Limb (tissue), 2 donors: ENCODE results near the gene EPHA4.
A peak's percentile ranks its signal among the peaks of the same experiment; 100 is the strongest.

Source experiments
- DNase-seq, 2 donors: peaks; one replicate each; pipeline ENCODE4 v3.0.0-alpha.2; 2016; ENCODE audit errors: extremely low spot score in 2 of 2

Gene EPHA4

GRCh38 chr2:221571551-221572218 lies 419 bp downstream of the EPHA4 start:
- DNase-seq, result peak; percentile 10 to 70

DNA sequence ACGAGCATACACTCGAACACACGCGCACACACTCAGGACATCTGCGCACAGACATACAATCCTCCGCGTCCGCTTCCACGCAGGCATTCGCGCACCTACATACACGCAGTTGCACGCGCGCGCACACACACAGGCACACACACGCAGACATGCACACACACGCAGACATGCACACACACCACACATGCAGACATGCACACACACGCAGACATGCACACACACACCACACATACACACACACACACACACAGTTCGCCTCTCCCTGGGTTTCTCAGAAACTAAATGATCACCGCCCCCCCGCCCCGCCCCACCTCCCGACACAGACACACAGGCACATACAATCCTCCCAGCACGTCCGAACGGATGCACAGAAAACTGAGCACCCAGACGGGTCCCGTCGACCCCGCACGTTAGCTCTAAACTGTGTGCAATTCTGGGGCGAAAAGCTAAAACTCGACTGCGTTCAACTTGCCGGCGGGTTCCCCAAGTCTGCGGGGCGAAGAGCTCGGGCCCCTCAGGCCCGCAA lies 1.0 kb downstream of the EPHA4 start:
- peak; percentile 28 to 74 for DNase-seq

DNA sequence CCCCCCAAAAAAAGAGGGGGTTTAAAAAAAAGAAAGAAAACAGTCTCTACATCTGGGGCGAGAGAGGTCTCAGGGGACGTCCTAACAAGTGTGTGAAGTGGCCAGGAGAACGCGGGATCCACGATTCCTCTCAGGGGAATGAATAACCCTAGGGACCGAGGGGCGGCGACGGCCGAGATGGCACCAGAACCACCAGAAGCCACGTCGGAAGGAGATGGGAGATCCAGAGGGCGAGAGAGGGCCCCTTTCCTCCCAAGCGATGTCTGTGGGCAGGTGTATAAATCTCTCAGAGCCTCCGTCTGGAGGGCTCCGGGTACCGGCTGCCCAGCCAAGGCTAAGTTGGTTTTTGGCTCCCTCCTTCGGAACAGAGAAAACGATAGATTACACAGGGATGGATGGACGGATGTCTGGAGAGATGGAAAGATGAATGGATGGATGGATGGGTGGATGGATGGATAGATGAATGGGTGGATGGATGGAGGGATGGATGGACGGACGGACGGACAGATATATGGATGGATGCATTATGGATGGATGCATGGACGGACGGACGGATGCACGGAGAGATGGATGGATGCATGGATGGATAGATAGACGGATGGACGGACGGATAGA lies 1.7 kb downstream of the EPHA4 start:
- peak; percentile 21 to 68 for DNase-seq

GRCh38 chr2:221569871-221570270 lies 2.2 kb downstream of the EPHA4 start:
- no peak for DNase-seq

- peak in 1 of 2 donors; percentile 47 for DNase-seq
These were observed 2.7 kb downstream of the EPHA4 start for GRCh38 chr2:221569425-221569845.

GRCh38 chr2:221568299-221568698 lies 3.8 kb downstream of the EPHA4 start:
- no peak for DNase-seq

- DNase-seq, result no peak
These were observed 4.3 kb downstream of the EPHA4 start for GRCh38 chr2:221567809-221568208.

- DNase-seq, result no peak
These were observed 4.8 kb downstream of the EPHA4 start for GRCh38 chr2:221567231-221567760.

GRCh38 chr2:221563270-221563985 lies 8.7 kb downstream of the EPHA4 start:
- DNase-seq, result peak in 1 of 2 donors; percentile 27

GRCh38 chr2:221562226-221562625 lies 9.9 kb downstream of the EPHA4 start:
- DNase-seq, result no peak

GRCh38 chr2:221561770-221562169 lies 10.3 kb downstream of the EPHA4 start:
- no peak for DNase-seq

DNA sequence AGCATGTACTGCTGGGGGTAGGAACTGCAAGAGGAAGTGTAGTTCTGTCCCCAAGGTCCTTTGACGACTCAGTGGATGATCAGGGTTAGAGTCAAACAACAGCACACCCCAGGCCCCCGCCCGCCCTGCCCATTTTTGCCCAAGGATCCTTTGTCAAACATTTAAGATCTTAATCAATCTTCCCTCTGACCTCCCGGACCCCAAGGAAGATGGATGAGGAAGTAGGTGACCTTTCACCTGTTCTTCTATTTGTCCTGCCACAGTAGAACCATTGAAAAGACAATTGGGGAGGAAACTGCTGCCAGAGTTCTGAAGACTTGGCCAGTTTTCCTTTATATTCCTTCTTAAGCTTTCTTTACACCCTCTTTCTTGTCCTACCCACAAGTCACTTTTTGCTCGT lies 12.1 kb downstream of the EPHA4 start:
- no peak for DNase-seq

DNA sequence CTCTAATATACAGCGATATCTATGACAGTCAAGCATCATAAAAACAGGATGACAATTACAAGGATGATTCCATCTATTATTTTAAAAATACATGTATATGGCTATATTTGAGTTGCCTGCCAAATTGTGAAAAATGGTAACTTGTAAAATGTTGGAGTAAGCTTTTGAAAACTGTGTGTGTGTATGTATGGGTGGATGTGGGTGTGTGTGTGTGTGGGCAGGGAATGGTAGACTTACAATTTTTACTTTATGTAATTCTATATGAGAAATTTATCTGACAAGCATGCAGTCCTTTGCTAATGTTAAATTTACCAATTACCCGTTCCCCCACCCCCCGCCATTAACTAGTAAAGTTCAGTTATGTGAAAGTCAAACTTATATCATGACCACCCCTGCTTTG lies 14.0 kb downstream of the EPHA4 start:
- no peak for DNase-seq

DNA sequence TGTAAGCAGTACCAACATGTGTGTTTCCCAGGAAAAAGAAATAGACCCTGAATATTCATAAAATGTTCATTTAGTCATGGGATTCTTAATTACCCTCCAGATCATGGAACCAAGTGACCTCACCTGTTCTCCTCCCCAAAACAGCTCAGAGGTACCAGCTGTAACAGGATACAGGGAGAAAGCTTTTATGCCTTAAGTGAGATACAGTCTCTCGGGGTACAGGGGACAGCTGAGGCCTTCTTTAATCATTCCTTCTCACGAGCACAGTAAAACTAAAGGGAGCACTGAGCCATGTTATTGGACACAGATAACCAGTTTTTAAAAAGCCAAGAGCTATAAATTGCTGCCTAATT lies 16.6 kb downstream of the EPHA4 start:
- DNase-seq, result no peak

GRCh38 chr2:221554769-221555493 lies 17.2 kb downstream of the EPHA4 start:
- no peak for DNase-seq

- DNase-seq, result no peak
These were observed 18.8 kb downstream of the EPHA4 start for GRCh38 chr2:221553333-221553732.

DNA sequence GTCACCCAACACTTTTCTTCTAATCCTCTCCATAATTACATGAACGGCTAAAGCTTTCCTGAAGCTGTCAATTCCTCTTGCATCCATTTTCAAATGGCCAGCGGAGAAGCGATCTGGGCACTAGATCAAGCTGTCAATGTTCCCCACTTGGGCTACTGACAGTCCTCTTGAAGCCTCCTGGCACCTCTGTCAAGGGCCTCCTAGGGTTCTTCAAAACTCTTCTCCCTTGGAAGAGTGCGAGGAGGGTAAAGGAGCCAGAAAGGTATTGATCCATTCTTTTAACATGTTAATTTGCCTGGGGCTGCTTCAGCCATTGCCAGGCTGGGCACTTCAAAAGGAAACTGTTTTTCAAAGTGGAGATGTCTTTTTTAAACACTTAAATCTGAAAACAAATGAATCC lies 19.8 kb downstream of the EPHA4 start:
- DNase-seq, result no peak

DNA sequence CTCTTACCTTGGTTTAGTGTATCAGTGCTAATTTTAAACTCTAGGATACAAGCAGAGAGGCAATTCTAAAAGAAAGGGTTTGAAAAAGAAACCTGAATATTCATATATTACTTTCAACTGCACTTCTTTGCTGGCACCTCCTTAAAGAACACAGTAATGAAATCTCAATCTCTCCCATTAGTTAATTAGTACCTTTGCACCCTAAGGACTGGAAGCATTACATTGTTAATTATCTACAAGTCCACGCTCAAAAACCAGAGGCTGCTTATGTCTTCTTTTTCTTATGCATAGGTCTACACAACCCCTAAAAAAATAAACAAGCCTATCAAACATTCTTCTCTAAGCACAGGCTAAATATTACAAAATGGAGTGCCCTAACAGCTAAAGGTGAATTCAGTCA lies 20.2 kb downstream of the EPHA4 start:
- no peak for DNase-seq

DNA sequence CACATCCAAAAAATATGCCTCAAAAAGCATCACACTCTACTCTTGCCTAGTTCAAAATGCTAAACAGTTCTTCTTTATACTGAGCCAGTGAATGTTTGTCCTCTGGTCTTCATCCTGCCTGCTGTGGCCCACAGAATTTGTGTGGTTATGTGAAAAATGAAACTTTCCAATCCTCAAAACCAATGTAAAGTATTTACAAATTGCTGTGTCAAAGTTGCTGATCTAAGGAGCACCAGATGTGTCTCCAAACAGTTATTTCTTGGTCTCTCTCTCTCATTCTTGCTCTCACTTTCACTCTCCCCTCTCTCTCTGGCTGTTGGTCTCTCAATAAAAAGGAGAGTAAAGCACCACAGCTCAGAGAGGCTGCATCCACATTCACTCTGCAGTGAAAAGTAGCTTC lies 23.0 kb downstream of the EPHA4 start:
- no peak for DNase-seq

GRCh38 chr2:221546505-221547225 lies 25.4 kb downstream of the EPHA4 start:
- DNase-seq, result no peak

GRCh38 chr2:221541131-221541735 lies 30.9 kb downstream of the EPHA4 start:
- no peak for DNase-seq
